GM15510 (cell line): ENCODE measurements around the gene EPHB2.

Experiments
- POLR2A ChIP-seq: IDR thresholded peaks from 3 replicates; pipeline ENCODE4 v1.6.1; 2011; ENCODE audit warnings: borderline replicate concordance; ENCODE audit not compliant: insufficient read length; ENCODE audit errors: extremely low read depth

EPHB2 gene

GRCh38 chr1:22753481-22753971 is 42.9 kb downstream of the EPHB2 start:
- TF ChIP-seq POLR2A, result no peak

GRCh38 chr1:22754106-22754768 is 43.6 kb downstream of the EPHB2 start:
- no peak for TF ChIP-seq POLR2A

GRCh38 chr1:22754824-22755223 is 44.2 kb downstream of the EPHB2 start:
- TF ChIP-seq POLR2A, result no peak

GRCh38 chr1:22755641-22756040 is 45.0 kb downstream of the EPHB2 start:
- no peak for TF ChIP-seq POLR2A

GRCh38 chr1:22756125-22756735 is 45.6 kb downstream of the EPHB2 start:
- TF ChIP-seq POLR2A, result no peak

GRCh38 chr1:22760455-22760854 is 49.8 kb downstream of the EPHB2 start:
- no peak for TF ChIP-seq POLR2A

GRCh38 chr1:22761101-22761500 is 50.5 kb downstream of the EPHB2 start:
- no peak for TF ChIP-seq POLR2A

- TF ChIP-seq POLR2A, result no peak
Observed at GRCh38 chr1:22761821-22762220, 51.2 kb downstream of the EPHB2 start.

GRCh38 chr1:22763487-22764200 is 53.0 kb downstream of the EPHB2 start:
- no peak for TF ChIP-seq POLR2A

GRCh38 chr1:22767852-22768251 is 57.2 kb downstream of the EPHB2 start:
- no peak for TF ChIP-seq POLR2A

- no peak for TF ChIP-seq POLR2A
Observed at GRCh38 chr1:22769932-22770331, 59.3 kb downstream of the EPHB2 start.

- no peak for TF ChIP-seq POLR2A
Observed at GRCh38 chr1:22772014-22772413, 61.4 kb downstream of the EPHB2 start.

GRCh38 chr1:22773981-22774832 is 63.6 kb downstream of the EPHB2 start:
- TF ChIP-seq POLR2A, result no peak

- no peak for TF ChIP-seq POLR2A
Observed at GRCh38 chr1:22774833-22775182, 64.2 kb downstream of the EPHB2 start.

- no peak for TF ChIP-seq POLR2A
Observed at GRCh38 chr1:22775478-22775877, 64.8 kb downstream of the EPHB2 start.

GRCh38 chr1:22776035-22776613 is 65.5 kb downstream of the EPHB2 start:
- TF ChIP-seq POLR2A, result no peak
